PC-3 (cell line): ENCODE data around the gene FBLIM1. TPM values are rescaled to one million over a fixed set of nuclear protein-coding genes. Genes with fewer than 3 reads are reported as not detected.

Experiments
- ATAC-seq: fragments of 200-7000 bp; cut with Tn5 transposase; 2 replicates; pipeline ENCODE4 v1.9.1; 2020; ENCODE audit warnings: mild to moderate bottlenecking, moderate library complexity
- BruUV-seq: library from RNA; stranded (reverse); fragments of 400-500 nt; replicated peaks from 2 replicates; lab custom pipeline; 2021; lab: Mats Ljungman, UMichigan
- CTCF ChIA-PET: fragments of 300-600 bp; sonication (Branson Sonifier 250); formaldehyde crosslinking; loops from one replicate; lab custom pipeline; 2022; ENCODE audit warnings: antibody characterized with exemption; lab: Charles Lee
- POLR2A ChIA-PET: fragments of 300-600 bp; sonication (Branson Sonifier 250); formaldehyde crosslinking; loops from one replicate; lab custom pipeline; 2022; ENCODE audit warnings: antibody characterized with exemption; ENCODE audit not compliant: unreplicated experiment; lab: Charles Lee
- DNase-seq: peaks from one replicate; pipeline ENCODE4 v3.0.0-alpha.2; 2015
- H2AFZ ChIP-seq: fragments of 300-600 bp; sonication (generic); 2 replicates; pipeline ENCODE4 v1.6.0; 2016; ENCODE audit warnings: antibody characterized with exemption, low read length
- H3F3A ChIP-seq: fragments of 300-600 bp; sonication (generic); one replicate; pipeline ENCODE4 v1.6.0; 2017; ENCODE audit warnings: antibody characterized with exemption, low read length, control low read depth, mild to moderate bottlenecking; ENCODE audit not compliant: unreplicated experiment
- H3K27ac ChIP-seq: fragments of 300-600 bp; sonication (generic); 2 replicates; pipeline ENCODE4 v1.5.1; 2016; ENCODE audit warnings: mild to moderate bottlenecking, low read length
- H3K27me3 ChIP-seq: fragments of 300-600 bp; sonication (generic); 2 replicates; pipeline ENCODE4 v1.6.1; 2016; ENCODE audit warnings: low read length, mixed read lengths
- H3K36me3 ChIP-seq: fragments of 300-600 bp; sonication (generic); 2 replicates; pipeline ENCODE4 v1.6.1; 2016; ENCODE audit warnings: low read depth, mixed run types, low read length, mixed read lengths
- H3K4me1 ChIP-seq: fragments of 300-600 bp; sonication (generic); 2 replicates; pipeline ENCODE4 v1.5.1; 2016; ENCODE audit warnings: low read length; ENCODE audit not compliant: insufficient read depth
- H3K4me2 ChIP-seq: fragments of 300-600 bp; sonication (generic); 2 replicates; pipeline ENCODE4 v1.6.0; 2016; ENCODE audit warnings: low read length
- H3K4me3 ChIP-seq: fragments of 300-600 bp; sonication (generic); 2 replicates; pipeline ENCODE4 v1.5.1; 2016; ENCODE audit warnings: mild to moderate bottlenecking, low read length, mixed read lengths
- H3K79me2 ChIP-seq: fragments of 300-600 bp; sonication (generic); 2 replicates; pipeline ENCODE4 v1.6.1; 2017; ENCODE audit warnings: low read length, mixed read lengths
- H3K9ac ChIP-seq: fragments of 300-600 bp; sonication (generic); 2 replicates; pipeline ENCODE4 v1.6.0; 2016; ENCODE audit warnings: mild to moderate bottlenecking, low read length
- H3K9me2 ChIP-seq: fragments of 300-600 bp; sonication (generic); replicated peaks from 2 replicates; pipeline ENCODE4 v1.6.1; 2016; ENCODE audit warnings: mixed run types, low read length, mixed read lengths
- H3K9me3 ChIP-seq: fragments of 300-600 bp; sonication (generic); 2 replicates; pipeline ENCODE4 v1.6.1; 2016; ENCODE audit warnings: low read length, mixed read lengths
- H4K20me1 ChIP-seq: fragments of 300-600 bp; sonication (generic); 2 replicates; pipeline ENCODE4 v1.6.1; 2016; ENCODE audit warnings: low read length, mixed read lengths
- CTCF ChIP-seq: fragments of 300-600 bp; sonication (generic); conservative IDR thresholded peaks from 2 replicates; pipeline ENCODE4 v1.5.1; 2017; ENCODE audit warnings: antibody characterized with exemption, low read depth, mild to moderate bottlenecking, low read length
- EZH2 ChIP-seq: fragments of 300-600 bp; sonication (generic); IDR thresholded peaks from one replicate; pipeline ENCODE4 v1.6.1; 2017; ENCODE audit warnings: antibody characterized with exemption, mild to moderate bottlenecking, low read length; ENCODE audit not compliant: unreplicated experiment
- EZH2phosphoT487 ChIP-seq: fragments of 300-600 bp; sonication (generic); IDR thresholded peaks from 2 replicates; pipeline ENCODE4 v1.6.1; 2018; ENCODE audit warnings: mild to moderate bottlenecking, antibody characterized with exemption, low read length, borderline replicate concordance
- intact Hi-C: fragments of 100-400 bp; cut with micrococcal nuclease; formaldehyde crosslinking; loops from 2 replicates; pipeline ENCODE4 v1.9.0; 2023
- total RNA-seq: library from RNA; depleted of rRNA; stranded (reverse); fragments of >200 nt; gene quantifications from 2 replicates; pipeline ENCODE4 v1.2.3, GENCODE V29; 2014

FBLIM1 gene
- total RNA-seq, 1 experiment from 2014 or later = 74.1 TPM

- Histone ChIP-seq H3F3A (no peaks in the 10 kb centered on the region), H3K9me2 (no peaks in the 10 kb centered on the region), H3K9me3 (no peaks in the 10 kb centered on the region), H4K20me1 (no peaks in the 10 kb centered on the region), H3K27ac (no peak overlapping the region), H3K9ac (no peak overlapping the region), H3K4me3 (no peak overlapping the region), H3K36me3 (peaks cover 7% of the 10 kb centered on the region; the same call in 1 of the 2 replicates), H3K27me3 (no peaks in the 10 kb centered on the region), H3K79me2 (0 out of 2 replicates have a peak, but pooled peaks cover 6% of the 10 kb centered on the region), H2AFZ (no peak overlapping the region), H3K4me2 (no peak overlapping the region), H3K4me1 (no peaks in the 10 kb centered on the region)
- ATAC-seq = no peak; the same call in 1 of the 2 replicates
- no peak for TF ChIP-seq EZH2
- no peak for TF ChIP-seq CTCF
- no peak for TF ChIP-seq EZH2phosphoT487
- no TSS peak for BruUV-seq
- DNase-seq = no peak
- CTCF ChIA-PET = interaction anchor here (0.6 kb wide), 2 partner anchors 162 to 426 kb away, joined by 5 to 10 read pairs; no protein-coding TSS in a partner anchor
- intact Hi-C loops = no loop called here
- POLR2A ChIA-PET = no interaction called here
Observed at GRCh38 chr1:15714406-15715136, 44.0 kb upstream of the FBLIM1 start.

- no TSS peak for BruUV-seq
- Histone ChIP-seq H3K36me3 (peaks cover 9% of the 10 kb centered on the region; the same call in 1 of the 2 replicates), H3K27ac (no peak overlapping the region), H3F3A (no peaks in the 10 kb centered on the region), H3K9me3 (no peaks in the 10 kb centered on the region), H3K9me2 (no peaks in the 10 kb centered on the region), H2AFZ (no peak overlapping the region), H3K9ac (no peak overlapping the region), H3K4me3 (no peak overlapping the region), H3K27me3 (no peaks in the 10 kb centered on the region), H4K20me1 (no peaks in the 10 kb centered on the region), H3K4me2 (no peak overlapping the region), H3K79me2 (0 out of 2 replicates have a peak, but pooled peaks cover 4% of the 10 kb centered on the region), H3K4me1 (no peaks in the 10 kb centered on the region)
- no peak for ATAC-seq
- no peak for TF ChIP-seq EZH2
- TF ChIP-seq EZH2phosphoT487 = no peak
- POLR2A ChIA-PET = no interaction called here
- DNase-seq = no peak
- intact Hi-C loops = no loop called here
- CTCF ChIA-PET = no interaction called here
Observed at GRCh38 chr1:15717418-15718125, 41.0 kb upstream of the FBLIM1 start.

- Histone ChIP-seq H3K4me2 (no peak overlapping the region), H3K36me3 (peaks cover 9% of the 10 kb centered on the region; the same call in 1 of the 2 replicates), H3K79me2 (0 out of 2 replicates have a peak, but pooled peaks cover 4% of the 10 kb centered on the region), H3K9me3 (no peaks in the 10 kb centered on the region), H3F3A (no peaks in the 10 kb centered on the region), H3K27me3 (no peaks in the 10 kb centered on the region), H3K4me1 (no peaks in the 10 kb centered on the region), H3K9ac (no peak overlapping the region), H4K20me1 (no peaks in the 10 kb centered on the region), H3K4me3 (no peak overlapping the region), H3K9me2 (no peaks in the 10 kb centered on the region), H2AFZ (no peak overlapping the region), H3K27ac (no peak overlapping the region)
- CTCF ChIA-PET = no interaction called here
- POLR2A ChIA-PET = no interaction called here
- TF ChIP-seq EZH2phosphoT487 = no peak
- ATAC-seq = no peak
- no peak for DNase-seq
- intact Hi-C loops = no loop called here
- BruUV-seq = no TSS peak
Observed at GRCh38 chr1:15718199-15718601, 40.4 kb upstream of the FBLIM1 start.
